K562 (cell line): ENCODE results near the gene BRPF1. TPM values are rescaled to one million over a fixed set of nuclear protein-coding genes. Genes with fewer than 3 reads are reported as not detected.
A peak's percentile ranks its signal among the peaks of the same experiment; 100 is the strongest.

Experiments used
- AFF4 ChIP-seq: sonication (generic); formaldehyde crosslinking; IDR thresholded peaks from 2 replicates; pipeline ENCODE4 v1.8.0; 2023; ENCODE audit warnings: mild to moderate bottlenecking, missing genetic modification reagents
- CEBPG ChIP-seq, 3 experiments: fragments of 200-800 bp in 1 of 3; sonication (Bioruptor generic) in 1 of 3; sonication (generic) in 1 of 3; formaldehyde crosslinking in 1 of 3; IDR thresholded peaks in 2 of 3; conservative IDR thresholded peaks in 1 of 3; 2 replicates each; pipeline versions ENCODE4 v1.6.1 to v1.8.0; 2016 to 2022; ENCODE audit warnings: missing compliant biosample characterization in 2 of 3, missing genetic modification characterization in 2 of 3, mild to moderate bottlenecking in 1 of 3, missing genetic modification reagents in 1 of 3
- DIDO1 ChIP-seq: fragments of 450-650 bp; IDR thresholded peaks from 2 replicates; pipeline ENCODE4 v1.6.1; 2016; ENCODE audit warnings: low read depth, missing biosample characterization, missing genetic modification characterization
- ELF1 ChIP-seq: fragments of 200-800 bp; sonication (Bioruptor generic); IDR thresholded peaks from 2 replicates; pipeline ENCODE4 v1.6.1; 2016; ENCODE audit warnings: missing genetic modification characterization, missing compliant biosample characterization
- EP400 ChIP-seq: fragments of 450-650 bp; IDR thresholded peaks from 2 replicates; pipeline ENCODE4 v1.6.1; 2017; ENCODE audit warnings: antibody characterized with exemption, mild to moderate bottlenecking, moderate library complexity
- FOXP1 ChIP-seq: sonication (generic); formaldehyde crosslinking; IDR thresholded peaks from 2 replicates; pipeline ENCODE4 v1.8.0; 2022; ENCODE audit warnings: mild to moderate bottlenecking, missing genetic modification reagents
- IRF2 ChIP-seq: sonication (generic); formaldehyde crosslinking; IDR thresholded peaks from 2 replicates; pipeline ENCODE4 v1.8.1; 2022; ENCODE audit warnings: mild to moderate bottlenecking, missing genetic modification reagents
- JUND ChIP-seq, 2 experiments: IDR thresholded peaks; 2 replicates in 1 of 2; 3 replicates in 1 of 2; pipeline ENCODE4 v1.6.1; 2011; ENCODE audit warnings: borderline replicate concordance in 2 of 2, low read depth in 2 of 2, low read length in 2 of 2, improper control_type of control experiment in 1 of 2, missing biosample characterization in 1 of 2, missing genetic modification characterization in 1 of 2, missing genetic modification reagents in 1 of 2
- KAT7 ChIP-seq: sonication (generic); formaldehyde crosslinking; IDR thresholded peaks from 2 replicates; pipeline ENCODE4 v1.8.0; 2022; ENCODE audit warnings: missing genetic modification reagents, mild to moderate bottlenecking, borderline replicate concordance
- LCOR ChIP-seq: sonication (generic); formaldehyde crosslinking; IDR thresholded peaks from 2 replicates; pipeline ENCODE4 v1.8.0; 2022; ENCODE audit warnings: mild to moderate bottlenecking, missing genetic modification reagents
- NCOR1 ChIP-seq: fragments of 450-650 bp; IDR thresholded peaks from 2 replicates; pipeline ENCODE4 v1.6.1; 2016; ENCODE audit warnings: mild to moderate bottlenecking, moderate library complexity
- NR2C1 ChIP-seq, 2 experiments: fragments of 450-650 bp; IDR thresholded peaks; 2 replicates each; pipeline ENCODE4 v1.6.1; 2017; ENCODE audit warnings: mild to moderate bottlenecking in 2 of 2, antibody characterized with exemption in 1 of 2, inconsistent platforms in 1 of 2, missing compliant biosample characterization in 1 of 2, missing genetic modification characterization in 1 of 2
- RBM39 ChIP-seq: fragments of 200-400 bp; formaldehyde crosslinking; optimal IDR thresholded peaks from 2 replicates; pipeline ENCODE3; 2018; ENCODE audit warnings: low read depth, low read length
- RHOXF2B ChIP-seq: fragments of 250-450 bp; sonication (Bioruptor Pico); conservative IDR thresholded peaks from 2 replicates; pipeline ENCODE4 v1.5.1; 2021
- SMARCB1 ChIP-seq: IDR thresholded peaks from 2 replicates; pipeline ENCODE4 v1.6.1; 2011; ENCODE audit warnings: improper control_type of control experiment, low read depth; ENCODE audit not compliant: insufficient read length
- ZNF165 ChIP-seq: fragments of 250-450 bp; sonication (Bioruptor Pico); IDR thresholded peaks from 2 replicates; pipeline ENCODE4 v1.4.0; 2020; ENCODE audit warnings: borderline replicate concordance
- ZNF212 ChIP-seq: fragments of 450-650 bp; formaldehyde crosslinking; IDR thresholded peaks from 2 replicates; pipeline ENCODE4 v1.4.0; 2020; ENCODE audit warnings: mild to moderate bottlenecking
- polyA plus RNA-seq, 8 experiments: library from polyadenylated mRNA; depleted of rRNA in 4 of 8; stranded (reverse) in 5 of 8; unstranded in 3 of 8; fragments of >200 nt; fragmentation: Nextera tagmentation in 2 of 8; fragmentation: Illumina TruSeq in 1 of 8; extraction: Ambion mirVana in 2 of 8; extraction: Trizol in 1 of 8; gene quantifications; 2 replicates each; pipeline versions ENCODE4 v1.2.1 to v1.2.3, GENCODE V29; 2011 to 2014; ENCODE audit warnings: inconsistent platforms in 1 of 8, missing spikeins in 1 of 8
- total RNA-seq, 7 experiments: library from RNA; depleted of rRNA in 6 of 7; stranded (reverse); fragments of >200 nt in 6 of 7; fragmentation: Illumina TruSeq in 2 of 7; extraction: Trizol in 2 of 7; gene quantifications; 2 replicates each; pipeline versions ENCODE4 v1.2.1 to v1.2.3, GENCODE V29; 2011 to 2021; ENCODE audit warnings: low replicate concordance in 1 of 7
- TF ChIP-seq, protein P1 (sequence below), 3 experiments: fragments of 200-800 bp in 1 of 3; sonication (Bioruptor generic) in 1 of 3; sonication (generic) in 1 of 3; formaldehyde crosslinking in 1 of 3; IDR thresholded peaks; 2 replicates each; pipeline versions ENCODE4 v1.6.1 to v1.8.0; 2016 to 2022; ENCODE audit warnings: mild to moderate bottlenecking in 2 of 3, missing compliant biosample characterization in 2 of 3, missing genetic modification characterization in 2 of 3, missing genetic modification reagents in 1 of 3
- TF ChIP-seq, protein P2 (sequence below): sonication (generic); formaldehyde crosslinking; IDR thresholded peaks from 2 replicates; pipeline ENCODE4 v1.8.0; 2022; ENCODE audit warnings: missing genetic modification reagents, mild to moderate bottlenecking, moderate library complexity, borderline replicate concordance

BRPF1 gene
- total and polyA plus RNA-seq, 9 of the 15 experiments (the other 6 are each of a cell fraction or from before 2014, with no cell fraction given), result 1.1 to 40.2 (median 23.5) TPM

- TF ChIP-seq EP400 (peak; percentile 7; the same call in 1 of the 2 replicates), ELF1 (tag) (peak; percentile 69), ZNF212 (CRISPR knock-in tag) (no peak), RBM39 (no peak), KAT7 (CRISPR knock-in tag) (peak; percentile 33; the same call in 1 of the 2 replicates), LCOR (peak; percentile 48; the same call in 1 of the 2 replicates), NR2C1 (IDR thresholded peaks at IDR 0.05) (no peak), NR2C1 (tag; IDR thresholded peaks at IDR 0.05) (peak; percentile 54; the same call in 1 of the 2 replicates), SMARCB1 (no peak), JUND (IDR thresholded peaks at IDR 0.05; ENCODE audit: borderline replicate concordance, low read depth, low read length) (no peak), JUND (tag; IDR thresholded peaks at IDR 0.05; ENCODE audit: borderline replicate concordance, low read depth, low read length) (no peak), IRF2 (no peak), FOXP1 (CRISPR knock-in tag) (peak; percentile 44; the same call in 1 of the 2 replicates), DIDO1 (tag) (0 out of 2 replicates have a peak, but pooled peaks have one; percentile 59), NCOR1 (0 out of 2 replicates have a peak, but pooled peaks have one; percentile 35), ZNF165 (no peak), CEBPG (CRISPR knock-in tag; IDR thresholded peaks at IDR 0.05) (peak; percentile 59; the same call in 1 of the 2 replicates), CEBPG (tag; conservative IDR thresholded peaks at IDR 0.05 in 1 of 2, IDR thresholded peaks at IDR 0.05 in 1 of 2) (0 out of 4 replicates have a peak, but pooled peaks of 1 of the 2 experiments have one; percentile 22), AFF4 (CRISPR knock-in tag) (peak; percentile 91), RHOXF2B (0 out of 2 replicates have a peak, but pooled peaks have one; percentile 40)
- TF ChIP-seq, protein P1, sequence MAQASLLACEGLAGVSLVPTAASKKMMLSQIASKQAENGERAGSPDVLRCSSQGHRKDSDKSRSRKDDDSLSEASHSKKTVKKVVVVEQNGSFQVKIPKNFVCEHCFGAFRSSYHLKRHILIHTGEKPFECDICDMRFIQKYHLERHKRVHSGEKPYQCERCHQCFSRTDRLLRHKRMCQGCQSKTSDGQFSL (CRISPR knock-in tag; IDR thresholded peaks at IDR 0.05), result 0 out of 2 replicates have a peak, but pooled peaks have one; percentile 22
- TF ChIP-seq, protein P1 (tag; IDR thresholded peaks at IDR 0.05), result no peak
- TF ChIP-seq, protein P2, sequence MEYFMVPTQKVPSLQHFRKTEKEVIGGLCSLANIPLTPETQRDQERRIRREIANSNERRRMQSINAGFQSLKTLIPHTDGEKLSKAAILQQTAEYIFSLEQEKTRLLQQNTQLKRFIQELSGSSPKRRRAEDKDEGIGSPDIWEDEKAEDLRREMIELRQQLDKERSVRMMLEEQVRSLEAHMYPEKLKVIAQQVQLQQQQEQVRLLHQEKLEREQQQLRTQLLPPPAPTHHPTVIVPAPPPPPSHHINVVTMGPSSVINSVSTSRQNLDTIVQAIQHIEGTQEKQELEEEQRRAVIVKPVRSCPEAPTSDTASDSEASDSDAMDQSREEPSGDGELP (CRISPR knock-in tag), result peak; percentile 23
These were observed 61.7 kb downstream of the BRPF1 start (continued) for GRCh38 chr3:9793161-9793781.
